Measurements from ENCODE around the gene KIF12. TPM values are rescaled to one million over a fixed set of nuclear protein-coding genes. Genes with fewer than 3 reads are reported as not detected.

KIF12 gene
- polyA plus RNA-seq, 3 donors = not detected

GRCh38 chr9:114124666-114125475, 25.8 kb upstream of the KIF12 start:
- Mint-ChIP-seq H3K27me3 (ENCODE audit: low read depth in 3 of 3) (peaks cover 6 to 15% (median 8%) of the 10 kb centered on the region in 3 donors), H3K9me3 (peaks cover 7 to 17% (median 15%) of the 10 kb centered on the region in 7 donors), H3K36me3 (no peaks in the 10 kb centered on the region), H3K4me3 (no peak overlapping the region), H3K27ac (no peak overlapping the region), H3K4me1 (peaks cover 2% of the 10 kb centered on the region)
- H3K27ac ChIP-seq (ENCODE audit: low read depth in 1 of 2, low read length in 2 of 2) = no peak overlapping the region
- no peak for DNase-seq
- H3K27me3 ChIP-seq (ENCODE audit: control insufficient read depth in 2 of 2, insufficient read depth in 2 of 2, low read length in 2 of 2) = no peaks in the 10 kb centered on the region
- no peaks in the 10 kb centered on the region for H3K79me2 ChIP-seq (ENCODE audit: insufficient read depth, low read length)
- WGBS (ENCODE audit: insufficient coverage) = 94% methylated on average over 7 of the region's 13 CpGs
- H3K9ac ChIP-seq (ENCODE audit: insufficient read depth, low read length, poor library complexity, severe bottlenecking) = no peak overlapping the region
- H3K4me3 ChIP-seq (replicated peaks in 1 of 3; ENCODE audit: low read depth in 2 of 3, low read length in 3 of 3) = no peak overlapping the region
- no peaks in the 10 kb centered on the region for H3K4me1 ChIP-seq (ENCODE audit: control insufficient read depth in 1 of 2, insufficient read depth in 2 of 2, low read length in 2 of 2)
- peaks cover 12 to 14% of the 10 kb centered on the region in 2 donors for H3K9me3 ChIP-seq (replicated peaks in 1 of 2; ENCODE audit: control insufficient read depth in 1 of 2, insufficient read depth in 1 of 2, low read length in 2 of 2)
- no peak for TF ChIP-seq CTCF (IDR thresholded peaks at IDR 0.05)
- H2AFZ ChIP-seq (ENCODE audit: insufficient read depth, low read depth, low read length, poor library complexity, severe bottlenecking) = no peak overlapping the region
- H4K20me1 ChIP-seq (ENCODE audit: insufficient read depth, low read length) = no peaks in the 10 kb centered on the region
- H3K36me3 ChIP-seq (replicated peaks in 1 of 2; ENCODE audit: control insufficient read depth in 1 of 2, insufficient read depth in 2 of 2, low read length in 2 of 2) = no peaks in the 10 kb centered on the region
- intact Hi-C loops (cut with micrococcal nuclease) = no loop called here
- no peak overlapping the region for H3K4me2 ChIP-seq (replicated peaks; ENCODE audit: extremely low read depth, low read length, poor library complexity, severe bottlenecking)

- TF ChIP-seq CTCF (IDR thresholded peaks at IDR 0.05) = no peak
- intact Hi-C loops (cut with micrococcal nuclease) = no loop called here
- Histone ChIP-seq H3K79me2 (ENCODE audit: insufficient read depth, low read length) (no peaks in the 10 kb centered on the region), H2AFZ (ENCODE audit: insufficient read depth, low read depth, low read length, poor library complexity, severe bottlenecking) (no peak overlapping the region), H3K9ac (ENCODE audit: insufficient read depth, low read length, poor library complexity, severe bottlenecking) (no peak overlapping the region), H4K20me1 (ENCODE audit: insufficient read depth, low read length) (no peaks in the 10 kb centered on the region), H3K9me3 (replicated peaks in 1 of 2; ENCODE audit: control insufficient read depth in 1 of 2, insufficient read depth in 1 of 2, low read length in 2 of 2) (peaks cover 12 to 14% of the 10 kb centered on the region in 2 donors), H3K36me3 (replicated peaks in 1 of 2; ENCODE audit: control insufficient read depth in 1 of 2, insufficient read depth in 2 of 2, low read length in 2 of 2) (no peaks in the 10 kb centered on the region), H3K27ac (ENCODE audit: low read depth in 1 of 2, low read length in 2 of 2) (no peak overlapping the region), H3K4me1 (ENCODE audit: control insufficient read depth in 1 of 2, insufficient read depth in 2 of 2, low read length in 2 of 2) (no peaks in the 10 kb centered on the region), H3K4me3 (replicated peaks in 1 of 3; ENCODE audit: low read depth in 2 of 3, low read length in 3 of 3) (no peak overlapping the region), H3K4me2 (replicated peaks; ENCODE audit: extremely low read depth, low read length, poor library complexity, severe bottlenecking) (no peak overlapping the region), H3K27me3 (ENCODE audit: control insufficient read depth in 2 of 2, insufficient read depth in 2 of 2, low read length in 2 of 2) (no peaks in the 10 kb centered on the region)
- Mint-ChIP-seq H3K27ac (no peak overlapping the region), H3K4me1 (peaks cover 2% of the 10 kb centered on the region), H3K4me3 (no peak overlapping the region), H3K36me3 (no peaks in the 10 kb centered on the region), H3K27me3 (ENCODE audit: low read depth in 3 of 3) (peaks cover 4 to 14% (median 10%) of the 10 kb centered on the region in 3 donors), H3K9me3 (peaks cover 7 to 17% (median 15%) of the 10 kb centered on the region in 7 donors)
- WGBS (ENCODE audit: insufficient coverage) = 80% methylated on average over 1 of the region's 1 CpG
- DNase-seq = no peak
These were observed 25.0 kb upstream of the KIF12 start for GRCh38 chr9:114124138-114124537.
